Measurements from ENCODE around the gene BDKRB2. TPM values are rescaled to one million over a fixed set of nuclear protein-coding genes. Genes with fewer than 3 reads are reported as not detected.
"Not testable (repeated sequence)": the region's sequence is repeated elsewhere in the genome, so short reads cannot be mapped to it uniquely, and the experiment has no call there.

The BDKRB2 gene
- total RNA-seq, 2 experiments from 2014 or later, result not detected

GRCh38 chr14:96243785-96244184 is 39.1 kb downstream of the BDKRB2 start:
- ChIA-PET CTCF (no interaction called here), POLR2A (no interaction called here)

GRCh38 chr14:96245074-96245473 is 40.4 kb downstream of the BDKRB2 start:
- POLR2A ChIA-PET, CTCF ChIA-PET: not testable (repeated sequence)

GRCh38 chr14:96245710-96246538 is 41.3 kb downstream of the BDKRB2 start:
- CTCF ChIA-PET, result no interaction called here
- POLR2A ChIA-PET, result no interaction called here

- POLR2A ChIA-PET, result no interaction called here
These were observed 41.9 kb downstream of the BDKRB2 start for GRCh38 chr14:96246539-96246847.

GRCh38 chr14:96247031-96247430 is 42.4 kb downstream of the BDKRB2 start:
- CTCF ChIA-PET, result no interaction called here
- POLR2A ChIA-PET, result no interaction called here

More at GRCh38 chr14:96246539-96246847, 41.9 kb downstream of the BDKRB2 start:
- CTCF ChIA-PET, result no interaction called here

- CTCF ChIA-PET, result no interaction called here
- POLR2A ChIA-PET, result no interaction called here
These were observed 44.4 kb downstream of the BDKRB2 start for GRCh38 chr14:96249029-96249428.

GRCh38 chr14:96250485-96250884 is 45.8 kb downstream of the BDKRB2 start:
- POLR2A ChIA-PET, result no interaction called here
- CTCF ChIA-PET, result no interaction called here

GRCh38 chr14:96251656-96252155 is 47.1 kb downstream of the BDKRB2 start:
- ChIA-PET CTCF (no interaction called here), POLR2A (no interaction called here)

GRCh38 chr14:96252323-96252998 is 47.8 kb downstream of the BDKRB2 start:
- POLR2A ChIA-PET, result no interaction called here
- CTCF ChIA-PET, result no interaction called here

- CTCF ChIA-PET, result no interaction called here
- POLR2A ChIA-PET, result no interaction called here
These were observed 48.4 kb downstream of the BDKRB2 start for GRCh38 chr14:96252999-96253539.

- POLR2A ChIA-PET, result no interaction called here
- CTCF ChIA-PET, result no interaction called here
These were observed 50.0 kb downstream of the BDKRB2 start for GRCh38 chr14:96254687-96255086.

GRCh38 chr14:96255501-96256366 is 51.1 kb downstream of the BDKRB2 start, which contains the start of gene BDKRB1:
Gene BDKRB1 (plus strand): TSS chr14:96256210. CDS start chr14:96263683, 7,473 bp downstream.
- ChIA-PET CTCF (no interaction called here), POLR2A (no interaction called here)

- ChIA-PET POLR2A (no interaction called here), CTCF (no interaction called here)
These were observed 51.8 kb downstream of the BDKRB2 start for GRCh38 chr14:96256407-96256806.

- POLR2A ChIA-PET, result no interaction called here
- CTCF ChIA-PET, result no interaction called here
These were observed 52.4 kb downstream of the BDKRB2 start for GRCh38 chr14:96257056-96257455.

- ChIA-PET CTCF (no interaction called here), POLR2A (no interaction called here)
These were observed 53.3 kb downstream of the BDKRB2 start for GRCh38 chr14:96257900-96258299.

GRCh38 chr14:96260341-96260821 is 55.7 kb downstream of the BDKRB2 start:
- CTCF ChIA-PET, result interaction anchor here (1.1 kb wide), 1 partner anchor 14 kb away, joined by 3 read pairs; no protein-coding TSS in a partner anchor
- POLR2A ChIA-PET, result no interaction called here

GRCh38 chr14:96261053-96261452 is 56.4 kb downstream of the BDKRB2 start:
- CTCF ChIA-PET, result interaction anchor here (1.1 kb wide), 1 partner anchor 13 kb away, joined by 3 read pairs; no protein-coding TSS in a partner anchor
- POLR2A ChIA-PET, result interaction anchor here (0.6 kb wide), 1 partner anchor 1739 kb away, joined by 3 read pairs; no protein-coding TSS in a partner anchor

GRCh38 chr14:96261772-96262655 is 57.4 kb downstream of the BDKRB2 start:
- ChIA-PET CTCF (interaction anchor here (0.7 kb wide), 1 partner anchor 1996 kb away, joined by 4 read pairs; no protein-coding TSS in a partner anchor), POLR2A (no interaction called here)

Measured in activated CD8-positive, alpha-beta memory T cell treated with anti-CD3 and anti-CD28 coated beads for 36 hours (primary cell).